Measurements from ENCODE around the gene TSHZ2.
"Not testable (repeated sequence)": the region's sequence is repeated elsewhere in the genome, so short reads cannot be mapped to it uniquely, and the experiment has no call there.

Gene TSHZ2

DNA sequence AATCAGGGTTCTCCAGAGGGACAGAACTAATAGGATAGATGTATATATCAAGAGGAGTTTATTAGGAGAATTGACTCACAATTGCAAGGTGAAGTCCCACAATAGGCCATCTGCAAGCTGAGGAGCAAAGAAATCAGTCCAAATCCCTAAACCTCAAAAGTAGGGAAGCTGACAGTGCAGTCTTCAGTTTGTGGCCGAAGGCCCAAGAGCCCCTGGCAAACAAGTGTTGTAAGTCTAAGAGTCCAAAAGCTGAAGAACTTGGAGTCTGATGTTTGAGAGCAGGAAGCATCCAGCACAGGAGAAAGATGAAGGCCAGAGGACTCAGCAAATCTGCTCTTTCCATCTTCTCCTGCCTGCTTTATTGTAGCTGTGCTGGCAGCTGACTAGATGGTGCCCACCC, 117.7 kb downstream of the TSHZ2 start:
- not testable (repeated sequence) for DNase-seq

GRCh38 chr20:53091789-53092188, 119.6 kb downstream of the TSHZ2 start:
- no peak for DNase-seq

- DNase-seq = no peak
Observed at GRCh38 chr20:53092772-53093300, 120.7 kb downstream of the TSHZ2 start.

DNA sequence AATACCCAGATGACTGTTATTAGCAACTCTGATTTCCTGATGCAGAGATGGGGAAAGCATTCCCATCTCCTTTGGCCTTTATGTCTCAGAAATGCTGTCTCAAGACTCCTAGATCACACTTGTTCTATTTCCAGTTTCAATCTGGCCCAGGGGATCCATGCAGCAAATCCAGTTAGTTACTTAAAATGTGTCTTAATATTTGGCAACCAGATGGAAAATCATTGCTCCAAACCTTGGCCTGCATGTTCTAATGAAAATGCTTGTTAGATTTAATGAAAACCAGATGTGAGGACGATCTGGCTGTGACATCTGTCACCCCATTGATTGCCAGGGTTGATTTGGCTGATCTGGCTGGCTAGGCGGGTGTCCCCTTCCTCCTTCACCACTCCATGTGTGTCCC, 125.2 kb downstream of the TSHZ2 start:
- peak; percentile 23 for DNase-seq

DNA sequence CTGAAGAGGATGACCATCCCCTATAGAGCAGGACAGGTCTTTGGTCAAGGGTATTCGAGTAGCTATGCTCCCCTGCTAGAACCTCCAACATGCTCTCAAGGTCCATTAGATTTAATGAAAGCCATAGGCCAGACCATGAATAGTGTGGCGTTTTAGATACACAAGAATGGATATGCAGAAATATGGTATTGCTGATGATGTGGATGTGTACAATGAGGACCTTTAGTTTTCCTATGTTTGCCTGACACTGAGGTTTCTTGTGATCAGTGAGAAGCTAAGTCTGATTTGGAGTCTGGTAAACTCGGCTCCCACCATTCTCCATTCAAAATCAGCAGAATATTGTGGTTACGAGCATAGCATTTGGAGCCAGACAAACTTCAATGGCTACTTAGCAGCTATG, 125.6 kb downstream of the TSHZ2 start:
- no peak for DNase-seq

- no peak for DNase-seq
Observed at GRCh38 chr20:53098621-53099020, 126.5 kb downstream of the TSHZ2 start.

DNA sequence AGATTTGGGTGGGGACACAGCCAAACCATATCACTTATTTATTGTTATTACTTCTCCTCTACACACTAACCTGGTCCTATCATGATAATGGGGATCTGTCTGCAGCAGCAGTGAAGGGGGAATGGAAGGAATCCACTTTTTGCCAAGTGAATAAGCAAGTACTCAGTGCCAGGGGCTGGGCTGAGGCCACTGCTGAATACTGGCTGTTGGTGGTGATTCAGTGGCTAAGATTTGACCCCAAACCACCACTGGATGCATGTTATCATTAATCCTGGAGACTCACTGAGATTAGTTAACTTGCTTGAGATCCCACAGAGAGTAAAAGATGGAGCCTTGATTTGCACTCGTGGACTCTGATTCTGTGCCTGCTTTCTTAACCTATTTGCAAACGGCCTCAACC, 127.7 kb downstream of the TSHZ2 start:
- no peak for DNase-seq

GRCh38 chr20:53100476-53100911, 128.3 kb downstream of the TSHZ2 start:
- no peak for DNase-seq

DNA sequence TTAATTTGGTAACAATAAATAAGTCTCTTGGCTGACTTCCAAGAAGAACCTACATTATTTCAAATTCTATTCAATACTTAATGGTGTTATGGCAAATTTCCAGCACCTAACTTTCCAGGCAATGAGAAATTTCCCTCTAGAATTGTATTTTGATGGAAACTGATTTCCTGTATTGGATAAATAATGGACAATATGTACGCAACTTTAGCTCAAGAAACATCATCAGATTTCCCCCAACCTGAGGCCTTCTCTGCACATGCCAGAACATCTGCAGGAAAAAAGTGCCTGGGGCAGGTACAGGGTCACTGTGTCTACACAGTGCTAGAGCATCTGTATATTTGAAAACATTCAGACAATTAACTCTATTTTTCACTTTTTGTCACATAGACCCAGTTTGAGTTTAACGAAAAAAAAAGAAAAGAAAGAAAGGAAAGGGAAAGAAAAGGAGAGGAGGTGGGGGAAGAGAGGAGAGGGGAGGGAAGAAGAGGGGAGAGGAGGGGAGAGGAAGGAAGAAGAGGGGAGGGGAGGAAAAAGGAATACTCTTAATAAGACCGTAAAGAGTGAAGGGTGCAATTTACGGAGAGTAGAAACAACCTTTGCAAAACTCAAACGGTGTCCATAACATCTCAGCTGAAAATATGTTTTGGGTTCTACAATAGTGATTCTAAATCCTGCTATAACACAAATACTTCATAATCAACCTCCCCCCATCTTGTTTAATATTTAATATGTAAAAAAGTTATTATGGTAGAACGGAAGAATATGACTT, 130.0 kb downstream of the TSHZ2 start:
- no peak for DNase-seq

GRCh38 chr20:53103124-53103523, 131.0 kb downstream of the TSHZ2 start:
- no peak for DNase-seq

- no peak for DNase-seq
Observed at GRCh38 chr20:53104884-53105283, 132.7 kb downstream of the TSHZ2 start.

- DNase-seq = no peak
Observed at GRCh38 chr20:53116733-53117132, 144.6 kb downstream of the TSHZ2 start.

- no peak for DNase-seq
Observed at GRCh38 chr20:53122853-53123252, 150.7 kb downstream of the TSHZ2 start.

DNA sequence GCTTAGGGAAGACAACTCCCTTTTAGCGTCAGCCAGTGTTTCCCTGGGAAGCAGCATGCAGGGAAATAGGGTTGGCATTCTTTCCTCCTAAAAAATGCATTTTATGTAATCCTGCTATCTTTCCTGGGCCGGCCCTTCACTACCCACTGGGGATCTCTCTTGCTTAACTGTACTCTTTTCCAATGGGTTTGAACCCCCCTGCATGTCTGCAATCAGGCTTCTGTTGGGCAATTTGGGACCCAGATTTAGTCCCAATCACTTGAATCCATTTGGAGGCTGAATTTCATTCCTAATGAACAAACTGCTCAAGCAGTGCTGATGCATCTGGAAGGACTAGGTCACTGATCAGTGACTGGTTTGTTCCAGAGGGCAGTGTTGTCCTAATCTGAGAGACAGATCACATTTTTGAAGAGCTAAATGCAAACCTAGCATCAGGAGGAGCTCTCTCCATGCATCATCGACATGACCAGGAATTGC, 152.0 kb downstream of the TSHZ2 start:
- no peak for DNase-seq

DNA sequence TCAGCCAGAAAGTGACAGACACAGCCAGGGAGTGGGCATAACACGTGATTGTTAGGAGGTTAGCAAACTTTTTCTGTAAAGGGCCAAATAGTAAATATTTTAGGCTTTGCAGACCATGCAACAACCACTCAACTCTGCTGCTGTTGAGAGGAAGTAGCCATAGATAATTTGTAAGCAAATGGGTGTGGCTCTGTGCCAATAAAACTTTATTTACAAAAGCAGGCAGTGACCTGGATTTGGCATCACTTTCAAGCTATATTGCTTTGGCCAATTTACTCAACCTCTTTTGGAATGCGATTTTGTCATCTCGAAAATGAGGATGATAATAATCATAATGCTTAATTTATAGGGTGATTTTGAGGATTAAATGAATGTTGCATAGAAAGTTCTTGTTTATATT, 152.6 kb downstream of the TSHZ2 start:
- DNase-seq = no peak

DNA sequence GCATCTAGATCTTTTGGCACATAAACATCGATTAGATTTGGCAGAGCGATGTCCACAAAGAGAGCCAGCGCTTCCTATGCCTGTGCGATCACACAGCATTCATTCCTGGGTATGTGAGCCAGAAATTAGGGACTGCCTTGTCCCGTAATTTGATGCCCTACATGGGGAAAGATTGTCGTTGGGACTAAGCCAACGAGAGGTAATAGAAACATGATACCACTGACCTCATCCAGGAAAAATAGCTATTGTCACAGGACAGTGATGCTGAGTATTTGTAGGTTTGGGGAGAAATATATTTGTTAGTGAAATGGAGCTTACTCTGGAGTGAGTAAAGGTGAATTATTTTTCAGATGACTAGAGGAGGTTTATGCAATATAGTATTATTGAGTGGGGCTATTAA, 154.0 kb downstream of the TSHZ2 start:
- no peak for DNase-seq

DNA sequence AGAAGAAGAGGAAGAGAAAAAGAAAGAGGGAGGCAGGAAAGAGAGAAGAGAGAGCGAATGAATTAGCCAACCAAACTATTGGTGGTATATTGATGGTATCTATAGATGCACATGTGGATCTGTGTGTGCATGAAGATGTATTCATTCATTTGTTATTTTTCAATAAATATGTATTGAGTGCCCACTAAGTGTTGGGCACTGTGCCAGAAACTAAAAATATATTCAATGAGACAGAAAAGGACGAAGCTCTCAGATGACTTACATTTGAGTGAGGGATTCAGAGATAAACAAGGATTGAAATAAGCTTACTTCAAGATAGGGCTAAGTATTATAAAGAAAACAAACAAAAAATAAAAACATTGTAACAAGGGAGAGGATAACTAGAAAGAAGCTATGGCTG, 154.9 kb downstream of the TSHZ2 start:
- DNase-seq = no peak

- DNase-seq = no peak
Observed at GRCh38 chr20:53128004-53128403, 155.8 kb downstream of the TSHZ2 start.

GRCh38 chr20:53129563-53129962, 157.4 kb downstream of the TSHZ2 start:
- no peak for DNase-seq

- DNase-seq = no peak
Observed at GRCh38 chr20:53130795-53131194, 158.6 kb downstream of the TSHZ2 start.

DNA sequence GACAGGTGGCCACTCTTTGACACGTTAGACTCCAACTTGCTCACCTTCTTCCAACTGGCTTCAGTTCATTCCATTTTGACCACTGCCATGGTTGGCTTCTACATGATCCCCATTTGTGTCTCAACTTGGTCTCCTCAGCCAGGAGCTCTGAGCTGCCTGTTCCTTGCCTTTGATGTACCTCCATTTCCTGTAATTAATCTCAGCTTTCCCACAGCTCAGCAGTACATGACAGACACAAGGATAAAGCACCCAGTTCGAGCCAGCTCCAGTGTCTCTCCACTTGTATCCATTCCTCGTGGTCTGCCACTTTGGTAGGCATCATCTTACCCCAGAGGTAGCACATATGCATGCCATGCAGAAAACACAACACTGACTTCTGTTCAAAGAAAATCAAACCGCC, 161.0 kb downstream of the TSHZ2 start:
- no peak for DNase-seq

DNA sequence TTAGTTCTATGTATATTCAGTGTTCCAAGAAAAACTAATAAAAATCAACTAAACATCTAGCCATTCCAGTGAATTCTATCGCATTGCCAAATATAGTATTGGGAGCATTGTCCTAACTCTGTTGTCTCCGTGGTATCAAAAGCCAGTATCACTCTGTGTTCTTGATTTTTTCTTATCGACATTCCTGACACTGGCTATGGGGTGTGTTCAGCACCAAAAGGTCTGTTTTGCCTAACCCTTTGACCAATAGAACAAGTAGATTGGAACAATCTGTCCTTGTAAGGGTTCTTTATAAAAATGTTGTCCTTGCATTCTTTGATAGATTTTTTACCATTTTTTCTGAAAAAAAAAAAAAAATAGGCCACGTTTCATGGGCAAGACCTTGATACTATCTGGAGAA, 161.5 kb downstream of the TSHZ2 start:
- no peak for DNase-seq

DNA sequence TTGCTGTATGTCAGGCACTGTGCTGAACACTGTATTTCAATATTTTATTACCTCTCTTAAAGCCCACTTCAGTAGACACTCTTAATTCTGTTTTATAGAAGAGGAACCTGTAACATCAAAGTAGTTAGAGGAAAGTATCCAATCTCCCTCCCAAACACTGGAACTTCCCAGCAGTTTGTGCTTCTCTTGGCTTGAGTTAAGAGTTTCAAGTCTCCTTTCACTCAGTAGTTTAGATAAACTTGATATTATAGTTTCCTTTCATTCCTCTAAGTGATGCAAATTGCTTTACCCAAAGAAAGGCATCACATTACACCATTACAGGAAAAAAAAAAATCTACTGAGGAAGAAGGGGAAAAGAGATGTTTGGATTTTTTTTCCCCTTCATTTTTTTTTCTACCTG, 164.3 kb downstream of the TSHZ2 start:
- no peak for DNase-seq

- no peak for DNase-seq
Observed at GRCh38 chr20:53138454-53139262, 166.5 kb downstream of the TSHZ2 start.
